GM12878 (cell line): ENCODE data around the gene ADAMTS17.

Experiments
- CBFB ChIP-seq: IDR thresholded peaks from 2 replicates; pipeline ENCODE4 v1.6.1; 2016; ENCODE audit warnings: antibody characterized with exemption, low read depth
- CTCF ChIP-seq, 3 experiments: IDR thresholded peaks in 2 of 3; conservative IDR thresholded peaks in 1 of 3; 2 replicates each; pipeline ENCODE4 v1.5.1; 2011; ENCODE audit warnings: low read depth in 3 of 3, low read length in 3 of 3, mild to moderate bottlenecking in 3 of 3, control low read depth in 2 of 3, moderate library complexity in 2 of 3, inconsistent platforms in 1 of 3, mixed read lengths in 1 of 3; ENCODE audit not compliant: control insufficient read depth in 2 of 3, insufficient read depth in 1 of 3; ENCODE audit errors: extremely low read depth in 1 of 3
- FOXM1 ChIP-seq: IDR thresholded peaks from 2 replicates; pipeline ENCODE4 v1.6.1; 2012; ENCODE audit warnings: low read depth, mild to moderate bottlenecking, inconsistent platforms, low read length, moderate library complexity
- GATAD2B ChIP-seq: fragments of 450-650 bp; conservative IDR thresholded peaks from 2 replicates; pipeline ENCODE4 v1.6.1; 2017; ENCODE audit warnings: low read depth, mild to moderate bottlenecking, moderate library complexity
- MAX ChIP-seq: IDR thresholded peaks from 2 replicates; pipeline ENCODE4 v1.6.1; 2012; ENCODE audit warnings: low read depth, low read length, improper control_type of control experiment
- POLR2A ChIP-seq: IDR thresholded peaks from 2 replicates; pipeline ENCODE4 v1.6.1; 2011; ENCODE audit warnings: low read depth, mild to moderate bottlenecking, low read length
- POLR2AphosphoS5 ChIP-seq: IDR thresholded peaks from 2 replicates; pipeline ENCODE4 v1.6.1; 2011; ENCODE audit warnings: mild to moderate bottlenecking, low read length, inconsistent platforms
- PRDM15 ChIP-seq: fragments of 450-650 bp; formaldehyde crosslinking; IDR thresholded peaks from 2 replicates; pipeline ENCODE4 v1.4.0; 2020; ENCODE audit warnings: mild to moderate bottlenecking, moderate library complexity
- YY1 ChIP-seq: IDR thresholded peaks from 2 replicates; pipeline ENCODE4 v1.6.1; 2011; ENCODE audit warnings: low read depth, mild to moderate bottlenecking, low read length
- TF ChIP-seq, protein P1 (sequence below): fragments of 450-650 bp; IDR thresholded peaks from 2 replicates; pipeline ENCODE4 v1.6.1; 2017; ENCODE audit warnings: mild to moderate bottlenecking, moderate library complexity

- TF ChIP-seq POLR2AphosphoS5, result no peak
- no peak for TF ChIP-seq POLR2A
- no peak for TF ChIP-seq FOXM1
- no peak for TF ChIP-seq PRDM15 (CRISPR knock-in tag)
- no peak for TF ChIP-seq YY1
- TF ChIP-seq, protein P1, sequence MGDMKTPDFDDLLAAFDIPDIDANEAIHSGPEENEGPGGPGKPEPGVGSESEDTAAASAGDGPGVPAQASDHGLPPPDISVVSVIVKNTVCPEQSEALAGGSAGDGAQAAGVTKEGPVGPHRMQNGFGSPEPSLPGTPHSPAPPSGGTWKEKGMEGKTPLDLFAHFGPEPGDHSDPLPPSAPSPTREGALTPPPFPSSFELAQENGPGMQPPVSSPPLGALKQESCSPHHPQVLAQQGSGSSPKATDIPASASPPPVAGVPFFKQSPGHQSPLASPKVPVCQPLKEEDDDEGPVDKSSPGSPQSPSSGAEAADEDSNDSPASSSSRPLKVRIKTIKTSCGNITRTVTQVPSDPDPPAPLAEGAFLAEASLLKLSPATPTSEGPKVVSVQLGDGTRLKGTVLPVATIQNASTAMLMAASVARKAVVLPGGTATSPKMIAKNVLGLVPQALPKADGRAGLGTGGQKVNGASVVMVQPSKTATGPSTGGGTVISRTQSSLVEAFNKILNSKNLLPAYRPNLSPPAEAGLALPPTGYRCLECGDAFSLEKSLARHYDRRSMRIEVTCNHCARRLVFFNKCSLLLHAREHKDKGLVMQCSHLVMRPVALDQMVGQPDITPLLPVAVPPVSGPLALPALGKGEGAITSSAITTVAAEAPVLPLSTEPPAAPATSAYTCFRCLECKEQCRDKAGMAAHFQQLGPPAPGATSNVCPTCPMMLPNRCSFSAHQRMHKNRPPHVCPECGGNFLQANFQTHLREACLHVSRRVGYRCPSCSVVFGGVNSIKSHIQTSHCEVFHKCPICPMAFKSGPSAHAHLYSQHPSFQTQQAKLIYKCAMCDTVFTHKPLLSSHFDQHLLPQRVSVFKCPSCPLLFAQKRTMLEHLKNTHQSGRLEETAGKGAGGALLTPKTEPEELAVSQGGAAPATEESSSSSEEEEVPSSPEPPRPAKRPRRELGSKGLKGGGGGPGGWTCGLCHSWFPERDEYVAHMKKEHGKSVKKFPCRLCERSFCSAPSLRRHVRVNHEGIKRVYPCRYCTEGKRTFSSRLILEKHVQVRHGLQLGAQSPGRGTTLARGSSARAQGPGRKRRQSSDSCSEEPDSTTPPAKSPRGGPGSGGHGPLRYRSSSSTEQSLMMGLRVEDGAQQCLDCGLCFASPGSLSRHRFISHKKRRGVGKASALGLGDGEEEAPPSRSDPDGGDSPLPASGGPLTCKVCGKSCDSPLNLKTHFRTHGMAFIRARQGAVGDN, result no peak
- TF ChIP-seq CBFB, result no peak
- no peak for TF ChIP-seq GATAD2B
- no peak for TF ChIP-seq CTCF (IDR thresholded peaks at IDR 0.05 in 2 of 3, conservative IDR thresholded peaks at IDR 0.05 in 1 of 3; ENCODE audit: control insufficient read depth in 2 of 3, extremely low read depth in 1 of 3, insufficient read depth in 1 of 3, low read depth in 3 of 3, low read length in 3 of 3)
- no peak for TF ChIP-seq MAX
Observed at GRCh38 chr15:100259266-100259665, 82.5 kb downstream of the ADAMTS17 start.
